ENCODE results near the gene KRTAP6-2. TPM values are rescaled to one million over a fixed set of nuclear protein-coding genes. Genes with fewer than 3 reads are reported as not detected.

The KRTAP6-2 gene
- total and polyA plus RNA-seq, 2 of the 13 experiments (the other 11 are each of a cell fraction or from before 2014, with no cell fraction given): not detected

- FAIRE-seq: no peak
- Histone ChIP-seq H2AFZ (ENCODE audit: low read length) (no peak overlapping the region), H3K36me3 (replicated peaks in 1 of 2; ENCODE audit: control insufficient read depth in 1 of 2, insufficient read depth in 2 of 2, low read length in 2 of 2) (no peaks in the 10 kb centered on the region), H3K9me3 (ENCODE audit: low read length) (peaks cover 90% of the 10 kb centered on the region), H3K27ac (ENCODE audit: extremely low read length, insufficient read depth, low read length) (no peak overlapping the region), H3K79me2 (ENCODE audit: insufficient read depth, low read length) (no peaks in the 10 kb centered on the region), H4K20me1 (ENCODE audit: insufficient read depth, low read length) (no peaks in the 10 kb centered on the region), H3K4me2 (ENCODE audit: low read depth, low read length) (no peak overlapping the region), H3K4me1 (ENCODE audit: insufficient read depth, low read length) (no peaks in the 10 kb centered on the region), H3K27me3 (ENCODE audit: control insufficient read depth in 1 of 2, insufficient read depth in 2 of 2, low read length in 2 of 2) (no peaks in the 10 kb centered on the region), H3K9ac (ENCODE audit: insufficient read depth, low read depth, low read length) (no peak overlapping the region), H3K4me3 (replicated peaks in 1 of 3; ENCODE audit: insufficient read depth in 1 of 3, low read depth in 2 of 3, low read length in 3 of 3) (no peak overlapping the region)
- intact Hi-C loops (cut with micrococcal nuclease; ENCODE audit: unreplicated experiment): no loop called here
- no TSS peak for BruUV-seq (replicated peaks)
- no peak for DNase-seq (ENCODE audit: low spot score)
- TF ChIP-seq ZNF235 (CRISPR knock-in tag; IDR thresholded peaks at IDR 0.05; ENCODE audit: borderline replicate concordance) (no peak), ATF7 (IDR thresholded peaks at IDR 0.05) (0 out of 2 replicates have a peak, but pooled peaks have one; percentile 7), ATF7 (CRISPR knock-in tag; IDR thresholded peaks at IDR 0.05) (no peak)
- TF ChIP-seq, protein P1, sequence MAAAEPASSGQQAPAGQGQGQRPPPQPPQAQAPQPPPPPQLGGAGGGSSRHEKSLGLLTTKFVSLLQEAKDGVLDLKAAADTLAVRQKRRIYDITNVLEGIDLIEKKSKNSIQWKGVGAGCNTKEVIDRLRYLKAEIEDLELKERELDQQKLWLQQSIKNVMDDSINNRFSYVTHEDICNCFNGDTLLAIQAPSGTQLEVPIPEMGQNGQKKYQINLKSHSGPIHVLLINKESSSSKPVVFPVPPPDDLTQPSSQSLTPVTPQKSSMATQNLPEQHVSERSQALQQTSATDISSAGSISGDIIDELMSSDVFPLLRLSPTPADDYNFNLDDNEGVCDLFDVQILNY (CRISPR knock-in tag; conservative IDR thresholded peaks at IDR 0.05): no peak
- ChIA-PET POLR2A (no interaction called here), CTCF (ENCODE audit: low intra/inter-chr PET ratio, low total read pairs) (no interaction called here)
- no peak for ATAC-seq
- WGBS (ENCODE audit: low lambda C conversion rate): 10% methylated on average over 2 of the region's 2 CpGs
- in situ Hi-C loops (cut with HindIII; ENCODE audit: extremely low pct_ligation_motif_present, low pct_unique_long_range_greater_than_20kb): no loop called here
Observed at GRCh38 chr21:30555095-30555494, 43.6 kb downstream of the KRTAP6-2 start.

DNA sequence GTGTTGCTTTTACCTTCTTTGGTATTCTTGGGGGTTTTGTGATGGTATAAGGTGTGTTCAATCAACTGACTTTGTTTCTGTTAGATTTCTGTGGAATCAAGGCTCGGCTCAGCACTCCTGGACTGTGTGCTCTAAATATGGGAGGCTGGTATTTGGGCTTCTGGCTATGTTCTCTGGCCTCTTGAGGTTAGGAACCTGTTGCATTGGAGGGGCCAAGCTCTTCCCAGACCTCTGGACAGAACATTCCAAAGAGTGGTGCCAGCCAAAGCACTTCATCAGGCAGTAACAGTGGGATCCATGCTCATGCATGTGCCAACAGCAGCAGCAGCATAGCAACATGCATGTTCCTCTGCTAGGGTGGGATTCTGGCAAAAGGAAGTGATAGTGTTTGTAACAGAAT is 45.9 kb downstream of the KRTAP6-2 start:
- Histone ChIP-seq H3K4me3 (replicated peaks in 1 of 3; ENCODE audit: insufficient read depth in 1 of 3, low read depth in 2 of 3, low read length in 3 of 3) (no peak overlapping the region), H3K27me3 (ENCODE audit: control insufficient read depth in 1 of 2, insufficient read depth in 2 of 2, low read length in 2 of 2) (no peaks in the 10 kb centered on the region), H3K27ac (ENCODE audit: extremely low read length, insufficient read depth, low read length) (no peak overlapping the region), H3K4me2 (ENCODE audit: low read depth, low read length) (no peak overlapping the region), H3K36me3 (replicated peaks in 1 of 2; ENCODE audit: control insufficient read depth in 1 of 2, insufficient read depth in 2 of 2, low read length in 2 of 2) (no peaks in the 10 kb centered on the region), H2AFZ (ENCODE audit: low read length) (no peak overlapping the region), H3K9ac (ENCODE audit: insufficient read depth, low read depth, low read length) (no peak overlapping the region), H3K79me2 (ENCODE audit: insufficient read depth, low read length) (no peaks in the 10 kb centered on the region), H4K20me1 (ENCODE audit: insufficient read depth, low read length) (no peaks in the 10 kb centered on the region), H3K4me1 (ENCODE audit: insufficient read depth, low read length) (no peaks in the 10 kb centered on the region), H3K9me3 (ENCODE audit: low read length) (peaks cover 90% of the 10 kb centered on the region)
- no TSS peak for BruUV-seq (replicated peaks)
- no peak for DNase-seq (ENCODE audit: low spot score)
- ChIA-PET POLR2A (no interaction called here), CTCF (ENCODE audit: low intra/inter-chr PET ratio, low total read pairs) (no interaction called here)
- intact Hi-C loops (cut with micrococcal nuclease; ENCODE audit: unreplicated experiment) (no loop called here), in situ Hi-C loops (cut with HindIII; ENCODE audit: extremely low pct_ligation_motif_present, low pct_unique_long_range_greater_than_20kb) (no loop called here)
- ATAC-seq: no peak
- 0% methylated on average over 1 of the region's 1 CpG for WGBS (ENCODE audit: low lambda C conversion rate)
- FAIRE-seq: no peak
- TF ChIP-seq RBFOX2 (IDR thresholded peaks at IDR 0.05; ENCODE audit: low read depth, low read length) (no peak), SRSF9 (IDR thresholded peaks at IDR 0.05; ENCODE audit: borderline replicate concordance, insufficient read depth, low read depth, low read length, poor library complexity, severe bottlenecking) (no peak), ZFY (CRISPR knock-in tag; IDR thresholded peaks at IDR 0.05) (no peak), TARDBP (CRISPR knock-in tag; IDR thresholded peaks at IDR 0.05) (no peak), SIN3A (IDR thresholded peaks at IDR 0.05; ENCODE audit: borderline replicate concordance, low read depth, low read length) (no peak)
- TF ChIP-seq, protein P2, sequence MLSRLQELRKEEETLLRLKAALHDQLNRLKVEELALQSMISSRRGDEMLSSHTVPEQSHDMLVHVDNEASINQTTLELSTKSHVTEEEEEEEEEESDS (CRISPR knock-in tag; IDR thresholded peaks at IDR 0.05; ENCODE audit: borderline replicate concordance): no peak
- TF ChIP-seq, protein P3, sequence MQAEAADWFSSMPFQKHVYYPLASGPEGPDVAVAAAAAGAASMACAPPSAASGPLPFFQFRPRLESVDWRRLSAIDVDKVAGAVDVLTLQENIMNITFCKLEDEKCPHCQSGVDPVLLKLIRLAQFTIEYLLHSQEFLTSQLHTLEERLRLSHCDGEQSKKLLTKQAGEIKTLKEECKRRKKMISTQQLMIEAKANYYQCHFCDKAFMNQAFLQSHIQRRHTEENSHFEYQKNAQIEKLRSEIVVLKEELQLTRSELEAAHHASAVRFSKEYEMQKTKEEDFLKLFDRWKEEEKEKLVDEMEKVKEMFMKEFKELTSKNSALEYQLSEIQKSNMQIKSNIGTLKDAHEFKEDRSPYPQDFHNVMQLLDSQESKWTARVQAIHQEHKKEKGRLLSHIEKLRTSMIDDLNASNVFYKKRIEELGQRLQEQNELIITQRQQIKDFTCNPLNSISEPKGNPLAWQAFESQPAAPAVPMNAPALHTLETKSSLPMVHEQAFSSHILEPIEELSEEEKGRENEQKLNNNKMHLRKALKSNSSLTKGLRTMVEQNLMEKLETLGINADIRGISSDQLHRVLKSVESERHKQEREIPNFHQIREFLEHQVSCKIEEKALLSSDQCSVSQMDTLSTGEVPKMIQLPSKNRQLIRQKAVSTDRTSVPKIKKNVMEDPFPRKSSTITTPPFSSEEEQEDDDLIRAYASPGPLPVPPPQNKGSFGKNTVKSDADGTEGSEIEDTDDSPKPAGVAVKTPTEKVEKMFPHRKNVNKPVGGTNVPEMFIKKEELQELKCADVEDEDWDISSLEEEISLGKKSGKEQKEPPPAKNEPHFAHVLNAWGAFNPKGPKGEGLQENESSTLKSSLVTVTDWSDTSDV (CRISPR knock-in tag; IDR thresholded peaks at IDR 0.05): no peak

Measured in HepG2 (cell line).